ENCODE results near the gene ASIC3.
"Not testable (repeated sequence)": the region's sequence is repeated elsewhere in the genome, so short reads cannot be mapped to it uniquely, and the experiment has no call there.

ASIC3 gene

GRCh38 chr7:151047976-151048815 lies at the start of gene ASIC3:
TSS of gene ASIC3 (plus strand) at chr7:151048531. CDS start at chr7:151048886, 355 bp downstream.
- no peak for DNase-seq

GRCh38 chr7:150999001-150999400 lies 49.3 kb upstream of the ASIC3 start:
- DNase-seq: no peak

GRCh38 chr7:150999497-151000230 lies 48.7 kb upstream of the ASIC3 start:
- DNase-seq: no peak

- DNase-seq: no peak
These were observed 47.3 kb upstream of the ASIC3 start for GRCh38 chr7:151000897-151001495.

- DNase-seq: no peak
These were observed 46.8 kb upstream of the ASIC3 start for GRCh38 chr7:151001546-151001945.

- DNase-seq: no peak
These were observed 44.8 kb upstream of the ASIC3 start for GRCh38 chr7:151003572-151003971.

- no peak for DNase-seq
These were observed 42.8 kb upstream of the ASIC3 start for GRCh38 chr7:151005566-151005965.

GRCh38 chr7:151006590-151007300 lies 41.6 kb upstream of the ASIC3 start:
- no peak for DNase-seq

GRCh38 chr7:151007469-151007898 lies 40.8 kb upstream of the ASIC3 start:
- DNase-seq: no peak

GRCh38 chr7:151008143-151008510 lies 40.2 kb upstream of the ASIC3 start:
- DNase-seq: no peak

- no peak for DNase-seq
These were observed 39.6 kb upstream of the ASIC3 start for GRCh38 chr7:151008511-151009323.

- DNase-seq: no peak
These were observed 38.8 kb upstream of the ASIC3 start for GRCh38 chr7:151009327-151010036.

GRCh38 chr7:151010037-151010306 lies 38.4 kb upstream of the ASIC3 start:
- no peak for DNase-seq

GRCh38 chr7:151010307-151011096 lies 37.8 kb upstream of the ASIC3 start:
- no peak for DNase-seq

- no peak for DNase-seq
These were observed 37.3 kb upstream of the ASIC3 start for GRCh38 chr7:151011097-151011409.

- not testable (repeated sequence) for DNase-seq
These were observed 36.7 kb upstream of the ASIC3 start for GRCh38 chr7:151011616-151012015.

- DNase-seq: no peak
These were observed 36.2 kb upstream of the ASIC3 start for GRCh38 chr7:151012031-151012692.

- DNase-seq: no peak
These were observed 35.4 kb upstream of the ASIC3 start for GRCh38 chr7:151012911-151013347.

GRCh38 chr7:151013356-151013732 lies 35.0 kb upstream of the ASIC3 start:
- no peak for DNase-seq

- no peak for DNase-seq
These were observed 34.4 kb upstream of the ASIC3 start for GRCh38 chr7:151013733-151014497.
